GM23248 (cell line): ENCODE data around the gene GNA14.

ENCODE experiments used
- EZH2 ChIP-seq: fragments of 200-600 bp; sonication (generic); IDR thresholded peaks from 2 replicates; pipeline ENCODE4 v1.6.1; 2018; ENCODE audit warnings: antibody characterized with exemption, mild to moderate bottlenecking; ENCODE audit not compliant: insufficient read depth, poor library complexity, severe bottlenecking
- EZH2phosphoT487 ChIP-seq: fragments of 200-600 bp; sonication (generic); IDR thresholded peaks from 2 replicates; pipeline ENCODE4 v1.6.1; 2018; ENCODE audit warnings: antibody characterized with exemption, moderate library complexity, mild to moderate bottlenecking, low read depth; ENCODE audit not compliant: insufficient read depth

- TF ChIP-seq EZH2phosphoT487 (no peak), EZH2 (no peak)
These were observed 187.2 kb downstream of the GNA14 start for GRCh38 chr9:77460938-77461337.
